Measurements from ENCODE around the gene PI4K2A. TPM values are rescaled to one million over a fixed set of nuclear protein-coding genes. Genes with fewer than 3 reads are reported as not detected.

Gene PI4K2A
- total and polyA plus RNA-seq, 2 donors (not counting 1 experiment from before 2014, with no cell fraction given) = 7.9 to 17.7 TPM

- CTCF ChIA-PET = interaction anchor here (1.4 to 2.4 kb wide), 4 partner anchors 17 to 32 kb away, joined by 3 to 9 read pairs (median 6); partner anchors contain the start of gene ZFYVE27
- Histone ChIP-seq H2AFZ (ENCODE audit: insufficient read depth, low read depth, low read length, poor library complexity, severe bottlenecking) (no peak overlapping the region), H3K27me3 (replicated peaks in 1 of 4; ENCODE audit: control extremely low read depth in 1 of 4, control insufficient read depth in 3 of 4, insufficient read depth in 4 of 4, low read length in 3 of 4) (peaks cover 0 to 26% (median 9%) of the 10 kb centered on the region in 4 experiments), H3K4me1 (ENCODE audit: control insufficient read depth in 2 of 2, insufficient read depth in 2 of 2, low read length in 2 of 2) (peaks cover 12 to 18% of the 10 kb centered on the region in 2 donors), H3K27ac (ENCODE audit: low read length in 2 of 2) (no peak overlapping the region), H3K4me2 (replicated peaks; ENCODE audit: low read depth, low read length, poor library complexity, severe bottlenecking) (no peak overlapping the region), H4K20me1 (ENCODE audit: control insufficient read depth, insufficient read depth, low read length, poor library complexity, severe bottlenecking) (no peaks in the 10 kb centered on the region), H3K4me3 (ENCODE audit: control extremely low read depth in 1 of 5, extremely low read depth in 1 of 5, insufficient read depth in 1 of 5, low read depth in 2 of 5, low read length in 4 of 5) (peak overlapping the region in 1 of 5 experiments; percentile 67), H3K36me3 (replicated peaks in 1 of 2; ENCODE audit: control extremely low read depth in 1 of 2, control insufficient read depth in 1 of 2, extremely low read depth in 1 of 2, insufficient read depth in 2 of 2, low read length in 1 of 2) (no peaks in the 10 kb centered on the region), H3K79me2 (ENCODE audit: control insufficient read depth, insufficient read depth, low read length) (no peaks in the 10 kb centered on the region), H3K9me3 (ENCODE audit: control extremely low read depth in 1 of 3, control insufficient read depth in 2 of 3, insufficient read depth in 1 of 3, low read length in 2 of 3) (no peaks in the 10 kb centered on the region), H3K9ac (ENCODE audit: low read length) (no peak overlapping the region)
- WGBS (ENCODE audit: insufficient coverage) = 87% methylated on average over 4 of the region's 8 CpGs
- ATAC-seq (ENCODE audit: low read depth) = no peak
- Mint-ChIP-seq H3K27me3 (peaks cover 17% of the 10 kb centered on the region), H3K4me3 (peak overlapping the region; percentile 100), H3K9me3 (ENCODE audit: insufficient read depth) (no peaks in the 10 kb centered on the region), H3K27ac (no peak overlapping the region), H3K4me1 (peaks cover 20% of the 10 kb centered on the region)
- intact Hi-C loops (cut with micrococcal nuclease) = no loop called here
- TF ChIP-seq EZH2 (IDR thresholded peaks at IDR 0.05; ENCODE audit: borderline replicate concordance, insufficient read depth, low read depth, low read length, poor library complexity, severe bottlenecking) (no peak), CTCF (IDR thresholded peaks at IDR 0.05) (no peak)
- DNase-seq = no peak
- POLR2A ChIA-PET = interaction anchor here (0.6 kb wide), 1 partner anchor 28 kb away, joined by 3 read pairs; the partner anchor contains the start of gene AVPI1
Measured at GRCh38 chr10:97715259-97715874, 74.9 kb downstream of the PI4K2A start.

- no peak for TF ChIP-seq EZH2 (IDR thresholded peaks at IDR 0.05; ENCODE audit: borderline replicate concordance, insufficient read depth, low read depth, low read length, poor library complexity, severe bottlenecking)
- TF ChIP-seq CTCF (IDR thresholded peaks at IDR 0.05) = no peak
- Histone ChIP-seq H3K4me2 (replicated peaks; ENCODE audit: low read depth, low read length, poor library complexity, severe bottlenecking) (no peak overlapping the region), H3K36me3 (replicated peaks in 1 of 2; ENCODE audit: control extremely low read depth in 1 of 2, control insufficient read depth in 1 of 2, extremely low read depth in 1 of 2, insufficient read depth in 2 of 2, low read length in 1 of 2) (no peaks in the 10 kb centered on the region), H3K9me3 (ENCODE audit: control extremely low read depth in 1 of 3, control insufficient read depth in 2 of 3, insufficient read depth in 1 of 3, low read length in 2 of 3) (no peaks in the 10 kb centered on the region), H2AFZ (ENCODE audit: insufficient read depth, low read depth, low read length, poor library complexity, severe bottlenecking) (no peak overlapping the region), H3K4me1 (ENCODE audit: control insufficient read depth in 2 of 2, insufficient read depth in 2 of 2, low read length in 2 of 2) (peaks cover 12 to 18% of the 10 kb centered on the region in 2 donors), H3K79me2 (ENCODE audit: control insufficient read depth, insufficient read depth, low read length) (no peaks in the 10 kb centered on the region), H3K27me3 (replicated peaks in 1 of 4; ENCODE audit: control extremely low read depth in 1 of 4, control insufficient read depth in 3 of 4, insufficient read depth in 4 of 4, low read length in 3 of 4) (peaks cover 0 to 14% (median 4%) of the 10 kb centered on the region in 4 experiments), H4K20me1 (ENCODE audit: control insufficient read depth, insufficient read depth, low read length, poor library complexity, severe bottlenecking) (no peaks in the 10 kb centered on the region), H3K27ac (ENCODE audit: low read length in 2 of 2) (no peak overlapping the region), H3K4me3 (ENCODE audit: control extremely low read depth in 1 of 5, extremely low read depth in 1 of 5, insufficient read depth in 1 of 5, low read depth in 2 of 5, low read length in 4 of 5) (no peak overlapping the region), H3K9ac (ENCODE audit: low read length) (no peak overlapping the region)
- H3K27ac Mint-ChIP-seq = no peak overlapping the region
- H3K27me3 Mint-ChIP-seq = peaks cover 8% of the 10 kb centered on the region
- no peak for ATAC-seq (ENCODE audit: low read depth)
- H3K9me3 Mint-ChIP-seq (ENCODE audit: insufficient read depth) = no peaks in the 10 kb centered on the region
- 89% methylated on average over 6 of the region's 7 CpGs for WGBS (ENCODE audit: insufficient coverage)
- intact Hi-C loops (cut with micrococcal nuclease) = no loop called here
- POLR2A ChIA-PET = interaction anchor here (1.4 kb wide), 1 partner anchor 31 kb away, joined by 3 read pairs; the partner anchor contains the start of gene AVPI1
- no peak for DNase-seq
- H3K4me3 Mint-ChIP-seq = no peak overlapping the region
- peaks cover 16% of the 10 kb centered on the region for H3K4me1 Mint-ChIP-seq
- CTCF ChIA-PET = interaction anchor here (0.6 to 2.0 kb wide), 5 partner anchors 13 to 324 kb away, joined by 3 to 8 read pairs (median 4); no protein-coding TSS in a partner anchor
Measured at GRCh38 chr10:97717627-97718026, 77.2 kb downstream of the PI4K2A start.

Measured in B cell (primary cell).